HG03280 (cell line): ENCODE measurements around the gene SPON1.
"Not testable (repeated sequence)": the region's sequence is repeated elsewhere in the genome, so short reads cannot be mapped to it uniquely, and the experiment has no call there.

ENCODE experiments used
- ATAC-seq: cut with Tn5 transposase; IDR thresholded peaks from one replicate; pipeline ENCODE4 v1.9.1; 2021; ENCODE audit warnings: mild to moderate bottlenecking, moderate library complexity; ENCODE audit not compliant: unreplicated experiment

The SPON1 gene

GRCh38 chr11:14232652-14233051 lies 270.1 kb downstream of the SPON1 start:
- ATAC-seq, result no peak

- no peak for ATAC-seq
Measured at GRCh38 chr11:14234446-14234845, 271.9 kb downstream of the SPON1 start.

- no peak for ATAC-seq
Measured at GRCh38 chr11:14235701-14236100, 273.2 kb downstream of the SPON1 start.

GRCh38 chr11:14237444-14237961 lies 275.0 kb downstream of the SPON1 start:
- peak; percentile 95 for ATAC-seq

GRCh38 chr11:14240221-14240620 lies 277.7 kb downstream of the SPON1 start:
- ATAC-seq, result no peak

- no peak for ATAC-seq
Measured at GRCh38 chr11:14240951-14241350, 278.4 kb downstream of the SPON1 start.

GRCh38 chr11:14242187-14242586 lies 279.7 kb downstream of the SPON1 start:
- ATAC-seq, result no peak

- no peak for ATAC-seq
Measured at GRCh38 chr11:14242733-14243132, 280.2 kb downstream of the SPON1 start.

GRCh38 chr11:14244926-14245325 lies 282.4 kb downstream of the SPON1 start:
- no peak for ATAC-seq

- no peak for ATAC-seq
Measured at GRCh38 chr11:14245444-14245843, 282.9 kb downstream of the SPON1 start.

- ATAC-seq, result no peak
Measured at GRCh38 chr11:14248580-14248981, 286.1 kb downstream of the SPON1 start.

- ATAC-seq, result no peak
Measured at GRCh38 chr11:14249121-14249963, 286.8 kb downstream of the SPON1 start.

GRCh38 chr11:14251754-14252153 lies 289.2 kb downstream of the SPON1 start:
- ATAC-seq, result no peak

- not testable (repeated sequence) for ATAC-seq
Measured at GRCh38 chr11:14252501-14252900, 290.0 kb downstream of the SPON1 start.

- ATAC-seq, result no peak
Measured at GRCh38 chr11:14253421-14253820, 290.9 kb downstream of the SPON1 start.

- ATAC-seq, result no peak
Measured at GRCh38 chr11:14253840-14254239, 291.3 kb downstream of the SPON1 start.

- no peak for ATAC-seq
Measured at GRCh38 chr11:14254533-14255237, 292.2 kb downstream of the SPON1 start.

GRCh38 chr11:14255238-14255534 lies 292.7 kb downstream of the SPON1 start:
- no peak for ATAC-seq

- no peak for ATAC-seq
Measured at GRCh38 chr11:14258221-14258935, 295.9 kb downstream of the SPON1 start.

- ATAC-seq, result no peak
Measured at GRCh38 chr11:14259186-14259784, 296.8 kb downstream of the SPON1 start.

- no peak for ATAC-seq
Measured at GRCh38 chr11:14259878-14260277, 297.4 kb downstream of the SPON1 start.
